Measurements from ENCODE around the gene ARMC2. TPM values are rescaled to one million over a fixed set of nuclear protein-coding genes. Genes with fewer than 3 reads are reported as not detected.
"Not testable (repeated sequence)": the region's sequence is repeated elsewhere in the genome, so short reads cannot be mapped to it uniquely, and the experiment has no call there.

Gene ARMC2
- total RNA-seq, 2 donors from 2014 or later, result 7.4 to 12.5 TPM

DNA sequence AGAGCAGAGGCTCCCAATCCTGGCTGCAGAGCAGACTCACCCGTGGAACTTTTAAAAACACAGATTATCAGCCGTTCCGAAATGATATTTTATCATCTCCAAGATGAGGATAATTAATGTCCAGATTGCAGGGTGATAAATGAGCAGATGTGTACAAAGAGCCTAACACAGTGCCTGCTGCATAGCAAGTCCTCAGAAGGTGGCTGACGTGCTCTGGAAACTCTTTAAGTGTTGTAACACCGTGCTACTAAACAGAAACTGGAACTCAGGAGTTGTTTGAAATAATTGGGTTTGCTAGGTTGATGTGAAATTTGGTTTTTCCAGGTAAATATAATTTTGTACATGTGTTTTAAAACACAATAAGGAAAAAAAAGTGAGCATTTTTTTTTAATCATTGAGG, 118.0 kb downstream of the ARMC2 start:
- DNase-seq (ENCODE audit: low spot score), result no peak
- intact Hi-C loops (cut with DNase I), result no loop called here

DNA sequence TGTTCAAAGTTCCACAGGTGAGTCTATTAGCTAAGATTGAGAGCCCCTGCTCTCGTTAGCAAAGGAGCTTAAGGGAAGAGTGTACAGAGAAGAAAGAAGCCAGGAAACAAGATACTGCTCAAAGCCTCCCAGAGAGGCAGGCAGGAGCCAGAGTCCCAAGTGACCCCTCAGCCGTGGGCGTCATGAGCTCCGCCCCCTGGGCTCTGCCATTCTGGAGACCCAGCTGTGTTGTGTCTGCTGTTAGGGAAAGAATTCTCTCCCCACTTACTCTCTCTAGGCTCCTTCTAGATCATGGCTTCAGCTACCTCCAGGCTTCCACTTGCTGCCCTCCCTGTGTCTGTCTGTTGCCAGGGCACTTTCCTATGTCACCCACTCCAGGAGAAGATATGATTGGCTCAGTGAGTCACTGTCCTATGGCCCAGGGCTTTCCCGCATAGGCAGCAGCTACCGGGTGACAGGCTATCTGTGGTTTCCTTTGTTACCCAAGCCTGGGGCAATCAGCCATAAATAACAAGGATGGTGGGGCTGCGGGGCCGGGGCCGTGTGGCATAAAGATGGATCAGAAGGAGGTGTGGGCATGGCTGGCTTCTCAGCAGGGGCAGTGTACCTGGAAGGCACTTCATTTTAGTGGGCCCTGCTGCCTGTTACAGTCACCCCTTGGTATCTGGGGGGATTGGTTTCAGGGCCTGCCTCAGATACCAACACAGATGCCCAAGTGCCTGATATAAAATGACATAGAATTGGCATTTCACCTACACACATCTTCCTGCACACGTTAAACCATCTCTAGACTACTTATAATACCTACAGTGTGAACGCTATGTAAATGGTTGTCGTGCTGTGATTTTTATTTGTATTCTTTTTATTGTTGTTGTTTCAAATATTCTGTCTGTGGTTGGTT, 118.9 kb downstream of the ARMC2 start:
- DNase-seq (ENCODE audit: low spot score), result peak; percentile 82
- intact Hi-C loops (cut with DNase I), result no loop called here

DNA sequence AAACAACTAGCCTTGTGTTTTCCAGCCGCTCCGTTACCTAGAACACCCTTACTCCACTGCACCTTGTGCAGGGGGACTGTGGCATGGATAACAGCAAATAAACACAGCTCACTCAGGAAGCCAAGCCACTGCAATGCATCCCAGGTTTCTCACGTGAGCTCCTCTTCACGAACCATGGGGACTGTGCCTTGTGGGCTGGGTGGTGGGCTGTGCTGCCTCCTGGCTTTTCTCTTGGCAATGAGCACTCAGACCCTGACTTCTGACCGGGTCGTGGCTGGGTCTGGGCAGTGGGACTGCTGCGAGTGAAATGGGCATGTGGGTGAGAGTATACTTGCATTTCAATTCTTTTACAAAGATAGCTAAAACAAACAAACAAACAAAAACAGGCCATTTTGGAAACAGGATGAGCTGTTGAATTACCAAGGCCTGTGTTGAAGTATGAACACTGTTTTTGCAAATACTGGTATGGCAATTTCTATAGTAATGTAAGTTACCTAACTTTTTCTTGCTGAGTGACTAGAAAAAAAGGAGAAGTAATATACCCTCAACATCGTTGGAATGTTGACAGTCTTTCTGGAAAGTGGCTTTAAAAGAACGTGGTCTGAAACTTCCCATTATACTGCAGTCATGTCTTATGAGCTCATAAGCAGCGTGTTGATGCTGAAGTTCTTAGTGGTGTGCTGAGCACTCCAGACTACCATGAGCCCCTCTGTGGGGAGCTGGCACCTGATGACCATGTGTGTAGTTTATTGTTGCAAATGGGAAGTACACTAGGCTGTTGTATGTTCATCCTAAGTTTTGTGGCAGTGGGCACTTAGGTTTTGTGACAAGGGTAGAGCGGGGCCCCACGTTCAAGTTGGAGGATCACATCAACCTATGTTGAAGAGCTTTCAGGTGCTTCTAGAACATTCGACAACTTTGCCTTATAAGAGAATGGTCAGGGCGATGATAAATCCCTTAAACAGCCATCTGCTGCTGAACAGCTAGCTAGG, 120.4 kb downstream of the ARMC2 start:
- intact Hi-C loops (cut with DNase I), result no loop called here
- no peak for DNase-seq (ENCODE audit: low spot score)

DNA sequence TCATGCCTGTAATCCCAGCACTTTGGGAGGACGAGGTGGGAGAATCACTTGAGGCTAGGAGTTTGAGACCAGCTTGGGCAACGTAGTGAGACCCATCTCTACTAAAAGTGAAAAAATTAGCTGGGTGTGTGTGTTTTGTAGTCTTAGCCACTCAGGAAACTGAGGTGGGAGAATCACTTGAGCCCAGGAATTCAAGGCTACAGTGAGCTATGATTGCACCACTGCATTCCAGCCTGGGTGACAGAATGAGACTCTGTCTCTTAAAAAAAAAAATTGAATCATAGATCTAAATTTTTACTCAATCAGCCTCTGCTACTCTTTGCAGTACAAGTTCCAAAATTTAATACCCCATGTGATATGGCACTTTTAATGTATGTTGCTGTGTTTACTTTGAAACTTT, 121.6 kb downstream of the ARMC2 start:
- no peak for DNase-seq (ENCODE audit: low spot score)
- intact Hi-C loops (cut with DNase I), result no loop called here

DNA sequence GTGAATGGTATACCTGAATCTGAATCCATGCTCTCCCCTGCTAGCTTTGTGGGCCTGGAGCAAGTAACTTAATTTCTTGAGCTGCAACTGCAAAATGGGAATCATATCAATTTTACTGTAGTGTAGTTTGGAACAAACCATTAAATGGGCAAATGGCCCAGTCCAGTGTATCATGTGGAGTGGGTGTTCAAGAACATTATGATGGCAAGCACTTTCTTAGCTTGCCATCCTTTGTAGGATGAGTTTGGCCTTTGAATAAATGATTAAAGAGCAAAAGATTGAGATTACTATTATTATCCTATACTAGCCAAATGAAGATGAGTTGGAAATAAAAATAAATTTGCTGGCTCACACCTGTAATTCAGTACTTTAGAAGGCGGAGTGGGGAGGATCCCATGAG, 126.0 kb downstream of the ARMC2 start:
- no peak for DNase-seq (ENCODE audit: low spot score)
- intact Hi-C loops (cut with DNase I), result no loop called here

DNA sequence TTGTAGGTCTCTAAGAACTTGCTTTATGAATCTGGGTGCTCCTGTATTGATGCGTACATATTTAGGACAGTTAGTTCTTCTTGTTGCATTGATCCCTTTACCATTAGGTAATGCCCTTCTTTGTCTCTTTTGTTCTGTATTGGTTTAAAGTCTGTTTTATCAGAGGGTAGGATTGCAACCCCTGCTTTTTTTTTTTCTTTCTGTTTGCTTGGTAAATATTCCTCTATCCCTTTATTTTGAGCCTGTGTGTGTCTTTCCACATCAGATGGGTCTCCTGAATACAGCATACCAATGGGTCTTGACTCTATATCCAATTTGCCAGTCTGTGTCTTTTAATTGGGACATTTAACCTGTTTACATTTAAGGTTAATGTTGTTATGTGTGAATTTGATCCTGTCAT, 130.4 kb downstream of the ARMC2 start:
- DNase-seq (ENCODE audit: low spot score); intact Hi-C loops (cut with DNase I): not testable (repeated sequence)

DNA sequence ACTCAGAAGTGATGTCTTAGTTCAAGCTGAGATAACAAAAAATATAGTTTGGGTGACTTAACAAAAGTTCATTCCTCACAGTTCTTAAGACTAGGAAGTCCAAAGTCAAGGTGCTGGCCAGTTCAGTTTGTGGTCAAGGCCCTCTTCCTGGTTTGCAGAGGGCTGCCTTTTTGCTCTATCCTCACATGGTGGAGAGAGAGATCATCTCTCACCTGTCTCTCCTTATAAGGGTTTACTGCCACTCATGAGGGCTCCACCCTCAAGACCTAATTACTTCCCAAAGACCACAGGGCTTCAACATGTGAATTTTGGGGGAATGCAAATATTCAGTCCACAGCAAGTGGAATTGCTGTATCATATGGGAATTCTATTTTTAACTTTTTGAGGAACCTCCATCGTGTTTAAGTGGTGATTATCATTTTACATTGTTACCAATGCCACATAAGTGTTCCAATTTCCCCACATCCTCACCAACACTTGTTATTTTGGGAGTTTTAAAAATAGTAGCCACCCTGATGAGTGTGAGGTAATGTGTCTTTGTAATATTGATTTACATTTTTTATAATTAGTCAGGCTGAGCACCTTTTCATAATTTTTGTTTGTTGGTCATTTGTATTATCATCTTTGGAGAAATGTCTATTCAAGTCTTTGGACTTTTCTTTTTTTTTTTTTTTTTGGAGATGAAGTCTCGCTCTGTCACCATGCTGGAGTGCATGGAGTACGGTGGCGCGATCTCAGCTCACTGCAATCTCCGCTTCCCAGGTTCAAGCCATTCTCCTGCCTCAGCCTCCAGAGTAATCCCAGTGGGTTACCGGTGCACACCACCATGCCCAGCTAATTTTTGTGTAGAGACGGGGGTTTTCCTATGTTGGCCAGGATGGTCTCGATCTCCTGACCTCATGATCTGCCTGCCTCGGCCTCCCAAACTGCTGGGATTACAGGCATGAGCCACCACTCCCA, 134.2 kb downstream of the ARMC2 start:
- intact Hi-C loops (cut with DNase I), result no loop called here
- DNase-seq (ENCODE audit: low spot score), result no peak

DNA sequence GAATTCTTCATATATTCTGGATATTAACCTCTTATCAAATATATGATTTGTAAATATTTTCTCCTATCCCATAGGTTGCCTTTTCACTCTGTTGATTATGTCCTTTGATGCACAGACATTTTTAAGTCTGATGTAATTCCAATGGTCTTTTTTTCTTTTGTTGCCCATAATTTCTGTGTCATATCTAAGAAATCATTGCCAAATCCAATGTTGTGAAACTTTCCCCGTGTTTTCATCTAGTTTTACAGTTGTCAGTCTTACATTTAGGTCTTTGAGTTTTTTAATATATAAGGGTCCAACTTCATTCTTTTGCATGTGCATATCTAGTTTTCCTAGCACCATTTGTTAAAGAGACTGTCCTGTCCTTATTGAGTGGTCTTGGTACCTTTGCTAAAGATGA, 134.9 kb downstream of the ARMC2 start:
- DNase-seq (ENCODE audit: low spot score), result no peak
- intact Hi-C loops (cut with DNase I), result no loop called here

DNA sequence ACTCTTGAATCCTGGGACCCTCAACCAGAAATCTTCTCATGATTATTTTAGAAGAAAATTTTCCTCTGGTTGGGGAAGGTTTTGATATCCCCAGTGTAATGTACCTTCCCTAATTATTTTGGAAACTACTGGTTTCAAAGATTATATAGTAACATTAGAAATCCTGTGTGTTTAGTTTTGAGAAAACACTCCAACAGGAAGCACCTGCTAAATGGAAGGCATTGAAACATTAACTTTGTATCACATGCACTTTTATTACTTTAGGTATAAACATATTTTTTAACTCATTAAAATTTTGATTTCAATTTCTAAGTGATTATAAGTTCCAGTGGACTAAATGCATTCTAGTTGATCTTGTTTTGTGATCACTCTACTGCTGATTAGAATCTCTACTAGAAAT, 137.1 kb downstream of the ARMC2 start:
- intact Hi-C loops (cut with DNase I), result no loop called here
- DNase-seq (ENCODE audit: low spot score), result no peak

DNA sequence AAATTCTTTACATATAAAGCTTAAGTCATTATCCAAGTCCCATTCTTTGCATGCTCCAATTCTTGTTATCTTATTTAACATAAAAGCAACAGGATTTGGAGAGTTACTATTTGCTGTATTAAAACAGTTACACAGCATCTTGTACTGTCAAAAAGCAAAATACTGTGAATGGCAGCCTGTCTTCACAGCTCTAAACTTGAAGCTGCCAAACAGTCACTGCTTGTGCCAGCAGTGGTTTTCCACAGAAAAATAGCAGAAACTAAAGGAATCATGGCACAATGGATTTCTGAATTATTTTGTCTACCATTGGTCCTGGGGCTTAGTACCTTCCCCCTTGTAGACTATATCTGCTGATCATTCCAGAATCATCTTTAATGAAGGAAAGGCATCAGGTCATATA, 138.9 kb downstream of the ARMC2 start:
- DNase-seq (ENCODE audit: low spot score), result no peak
- intact Hi-C loops (cut with DNase I), result no loop called here

DNA sequence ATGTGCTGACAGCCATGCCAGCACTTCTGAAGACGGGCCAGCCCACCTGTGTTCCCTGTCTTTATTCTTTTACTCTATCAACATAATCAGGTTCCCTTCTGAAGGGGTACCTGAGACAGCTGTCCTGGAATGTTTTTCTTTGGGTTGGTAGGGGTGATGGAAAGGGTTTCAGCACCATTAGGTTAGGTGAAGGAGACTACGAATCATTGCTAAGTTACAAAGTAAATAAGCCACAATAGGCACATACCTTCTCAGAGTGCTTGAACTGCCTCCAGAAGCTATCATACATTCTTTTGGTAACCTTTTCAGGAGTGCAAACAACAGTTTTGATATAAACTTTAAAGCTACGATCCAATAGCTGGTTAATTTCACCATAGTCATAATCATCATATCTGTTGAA, 140.1 kb downstream of the ARMC2 start:
- intact Hi-C loops (cut with DNase I), result no loop called here
- DNase-seq (ENCODE audit: low spot score), result no peak

DNA sequence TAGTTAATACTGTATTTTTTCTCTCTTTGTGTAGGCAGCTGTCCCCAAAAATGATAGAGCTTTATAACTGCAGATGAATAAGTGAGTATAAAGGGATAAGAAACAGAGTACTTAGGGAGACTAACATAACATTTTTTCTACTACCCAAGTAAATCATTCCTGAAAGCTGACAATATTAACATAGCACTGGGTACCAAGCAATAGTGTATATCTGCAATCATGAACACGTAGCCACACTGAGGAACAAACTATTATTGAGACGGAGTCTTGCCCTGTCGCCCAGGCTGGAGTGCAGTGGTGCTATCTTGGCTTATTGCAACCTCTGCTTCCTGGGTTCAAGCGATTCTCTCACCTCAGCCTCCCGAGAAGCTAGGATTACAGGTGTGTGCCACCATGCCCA, 140.5 kb downstream of the ARMC2 start:
- intact Hi-C loops (cut with DNase I), result no loop called here
- no peak for DNase-seq (ENCODE audit: low spot score)

DNA sequence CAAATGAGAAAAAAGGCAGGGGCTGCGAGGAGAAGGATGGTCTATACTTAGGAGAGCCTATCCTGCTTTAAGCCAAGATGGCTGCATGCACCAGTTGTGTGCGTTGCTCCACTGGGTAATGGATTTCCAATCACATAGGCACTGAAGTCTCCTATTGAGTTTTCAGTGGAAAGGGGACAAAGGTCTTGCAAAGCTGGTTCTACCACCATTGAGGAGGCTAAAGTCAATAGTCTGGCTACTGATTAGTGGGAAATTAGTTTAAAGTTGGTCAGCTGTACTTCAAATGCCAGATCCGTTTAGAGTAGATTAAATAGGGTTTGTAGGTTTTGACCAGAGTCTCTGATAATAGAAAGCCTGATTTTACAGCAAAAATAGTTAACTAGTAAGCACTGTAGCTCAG, 141.5 kb downstream of the ARMC2 start:
- DNase-seq (ENCODE audit: low spot score), result no peak
- intact Hi-C loops (cut with DNase I), result no loop called here

DNA sequence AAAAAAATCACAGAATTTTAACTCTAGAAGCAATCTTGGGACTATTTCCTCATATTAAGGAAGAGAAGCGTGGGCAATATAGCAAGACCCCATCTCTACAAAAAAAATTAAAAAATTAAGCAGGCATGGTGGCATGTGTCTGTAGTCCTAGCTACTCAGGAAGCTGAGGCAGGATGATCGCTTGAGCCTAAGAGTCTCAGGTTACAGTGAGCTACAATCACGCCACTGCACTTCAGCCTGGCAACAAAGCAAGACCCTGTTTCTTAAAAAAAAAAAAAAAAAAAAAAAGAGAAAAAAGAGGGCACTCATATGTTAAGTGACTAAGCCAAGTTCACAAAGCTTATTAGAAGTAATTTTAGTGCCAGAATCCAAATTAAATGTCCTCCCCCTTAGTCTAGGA, 145.7 kb downstream of the ARMC2 start:
- no peak for DNase-seq (ENCODE audit: low spot score)
- intact Hi-C loops (cut with DNase I), result no loop called here

DNA sequence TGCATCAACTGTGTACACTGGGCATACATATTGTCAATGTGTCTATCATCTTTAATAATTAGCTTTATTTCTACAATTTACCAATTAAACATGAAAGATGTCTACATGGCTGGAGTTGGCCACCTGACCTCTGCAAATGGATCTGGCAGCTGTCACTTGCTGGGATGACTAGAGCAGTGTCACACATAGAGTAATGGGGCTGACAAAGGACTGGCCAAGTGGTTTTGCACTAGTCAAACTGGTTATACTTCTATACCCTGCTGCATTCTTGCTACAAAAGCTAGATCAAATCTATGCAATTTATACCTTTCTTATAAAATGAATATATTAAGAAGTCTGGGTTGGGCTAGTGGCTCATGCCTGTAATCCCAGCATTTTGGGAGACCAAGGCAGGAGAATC, 147.1 kb downstream of the ARMC2 start:
- intact Hi-C loops (cut with DNase I), result no loop called here
- DNase-seq (ENCODE audit: low spot score), result no peak

DNA sequence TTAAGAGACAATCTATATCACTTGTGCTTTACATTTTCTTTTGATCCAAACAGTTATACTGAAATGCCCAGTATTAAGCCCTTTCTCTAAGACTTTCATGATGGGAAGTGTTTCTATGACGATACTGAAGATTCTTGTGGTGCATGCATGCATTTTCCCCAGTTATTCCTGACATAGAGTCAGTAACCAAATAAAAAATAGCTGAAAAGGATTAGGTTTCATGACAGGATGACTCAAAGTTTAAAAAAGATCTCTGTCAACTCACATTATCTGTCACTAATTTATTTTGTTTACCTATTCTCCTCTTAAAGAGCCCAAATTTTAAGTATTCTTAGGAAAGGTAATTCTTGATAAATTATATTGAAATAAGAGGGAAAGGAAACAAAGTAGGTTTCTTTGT, 148.0 kb downstream of the ARMC2 start:
- DNase-seq (ENCODE audit: low spot score), result no peak
- intact Hi-C loops (cut with DNase I), result no loop called here

DNA sequence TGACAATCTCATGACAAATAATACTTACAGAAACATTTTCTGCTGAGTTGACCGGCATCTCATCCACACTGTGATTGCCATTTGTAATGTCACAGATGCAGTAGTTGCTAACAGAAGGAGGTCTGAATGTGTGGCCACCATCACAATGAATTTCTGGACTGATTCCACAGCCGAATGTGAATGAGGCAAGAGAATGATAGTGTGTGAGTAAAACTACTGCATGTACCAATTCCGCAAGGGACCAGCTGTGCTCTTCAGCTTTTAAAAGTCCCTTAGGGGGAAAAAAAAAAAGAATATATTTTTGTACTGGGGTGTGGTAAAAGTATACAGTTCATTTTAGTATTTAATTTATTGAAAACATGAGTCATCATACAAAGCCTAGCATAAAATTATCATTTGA, 150.3 kb downstream of the ARMC2 start:
- intact Hi-C loops (cut with DNase I), result no loop called here
- DNase-seq (ENCODE audit: low spot score), result no peak

DNA sequence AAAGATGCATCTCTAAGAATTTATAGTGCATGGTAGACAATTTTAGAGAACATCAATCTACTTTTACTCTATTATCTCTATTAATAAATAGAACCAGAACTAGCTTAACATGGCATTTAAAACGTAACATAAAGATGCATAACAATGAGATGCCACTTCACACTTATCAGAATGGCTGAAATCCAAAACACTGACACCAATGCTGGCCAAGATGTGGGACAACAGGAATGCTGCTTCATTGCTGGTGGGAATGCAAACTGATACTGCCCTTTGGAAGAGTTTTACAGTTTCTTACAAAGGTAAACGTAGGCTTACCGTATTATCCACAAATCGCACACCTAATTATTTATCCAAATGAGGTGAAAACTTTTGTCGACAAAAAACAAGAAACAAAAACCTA, 151.2 kb downstream of the ARMC2 start:
- DNase-seq (ENCODE audit: low spot score), result no peak
- intact Hi-C loops (cut with DNase I), result no loop called here

DNA sequence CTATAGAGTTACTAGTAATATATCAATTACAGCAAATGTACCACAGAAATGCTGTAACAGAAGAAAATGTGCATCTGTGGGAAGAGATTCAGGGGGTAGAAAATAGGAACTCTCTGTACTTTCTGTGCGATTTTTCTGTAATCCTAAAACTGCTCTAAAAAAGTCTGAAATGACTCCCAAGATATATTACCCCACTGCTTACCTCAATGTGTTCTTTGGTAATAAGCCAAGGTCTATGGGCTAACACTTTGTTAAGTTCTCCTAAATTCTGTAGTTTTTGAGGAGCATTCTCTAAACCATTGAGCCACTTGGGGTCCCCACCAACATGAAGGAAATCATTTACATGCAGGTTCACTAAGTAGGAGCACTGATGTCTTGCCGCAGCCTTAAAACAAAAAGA, 152.1 kb downstream of the ARMC2 start:
- no peak for DNase-seq (ENCODE audit: low spot score)
- intact Hi-C loops (cut with DNase I), result loop anchor here in 1 of 2 donors (10.0 kb wide), 1 partner anchor 75 kb away; no protein-coding TSS in a partner anchor
